Upper lobe of left lung (tissue), 6 donors: ENCODE data around the gene POGZ. TPM values are rescaled to one million over a fixed set of nuclear protein-coding genes. Genes with fewer than 3 reads are reported as not detected.

Source experiments
- ATAC-seq, 2 donors: fragments of 200-7000 bp; cut with Tn5 transposase; one replicate each; pipeline ENCODE4 v1.9.1; 2022; ENCODE audit warnings: mild to moderate bottlenecking in 2 of 2, moderate library complexity in 2 of 2; ENCODE audit not compliant: low FRiP score in 2 of 2
- DNase-seq, 2 donors: peaks; one replicate each; pipeline ENCODE4 v3.0.0-alpha.2; 2019 to 2020
- H3K27ac ChIP-seq, 4 donors: fragments of 200-600 bp; sonication (generic); one replicate each; pipeline ENCODE4 v1.5.1; 2016 to 2019
- H3K27me3 ChIP-seq, 4 donors: fragments of 200-600 bp; sonication (generic); one replicate each; pipeline ENCODE4 v1.5.1; 2017 to 2019
- H3K36me3 ChIP-seq, 4 donors: fragments of 200-600 bp; sonication (generic); one replicate each; pipeline ENCODE4 v1.5.1; 2016 to 2019
- H3K4me1 ChIP-seq, 4 donors: fragments of 200-600 bp; sonication (generic); one replicate each; pipeline ENCODE4 v1.5.1; 2018 to 2019
- H3K4me3 ChIP-seq, 4 donors: fragments of 200-600 bp; sonication (generic); one replicate each; pipeline ENCODE4 v1.5.1; 2017 to 2019; ENCODE audit warnings: mild to moderate bottlenecking in 2 of 4, moderate library complexity in 1 of 4
- H3K9me3 ChIP-seq, 4 donors: fragments of 200-600 bp; sonication (generic); one replicate each; pipeline ENCODE4 v1.5.1; 2018 to 2019
- CTCF ChIP-seq, 6 experiments: fragments of 450-650 bp in 4 of 6; fragments of 200-600 bp in 2 of 6; sonication (generic) in 2 of 6; IDR thresholded peaks; one replicate each; pipeline ENCODE4 v1.5.1; 2016 to 2019; ENCODE audit warnings: antibody characterized with exemption in 6 of 6
- EP300 ChIP-seq, 4 donors: sonication (generic); formaldehyde crosslinking; IDR thresholded peaks; one replicate each; pipeline ENCODE4 v1.5.1; 2017; ENCODE audit warnings: antibody characterized with exemption in 4 of 4, control low read depth in 2 of 4
- POLR2A ChIP-seq, 4 donors: fragments of 450-650 bp; IDR thresholded peaks; one replicate each; pipeline ENCODE4 v1.5.1; 2016 to 2017; ENCODE audit warnings: antibody characterized with exemption in 4 of 4, mild to moderate bottlenecking in 2 of 4
- POLR2AphosphoS5 ChIP-seq, 2 donors: sonication (generic); formaldehyde crosslinking; IDR thresholded peaks; one replicate each; pipeline ENCODE4 v1.5.1; 2017; ENCODE audit warnings: antibody characterized with exemption in 2 of 2
- WGBS, 2 donors: methylation state at CpG; one replicate each; pipeline ENCODE4 v1.1.5; 2017 to 2018; 5-methylcytosine and 5-hydroxymethylcytosine counted together
- total RNA-seq, 6 donors: library from RNA; depleted of rRNA in 4 of 6; stranded (reverse); fragments of >200 nt in 4 of 6; gene quantifications; one replicate each; pipeline versions ENCODE4 v1.1.0 to v1.2.1, GENCODE V29; 2016 to 2021
- donor health status: DM: no; HTN: no; CAD: no; lungs with moderate emphysema.
- donor health status: DM: no; HTN: yes; CAD: no; lungs with severe emphysema.

The POGZ gene
- total RNA-seq, 6 donors from 2014 or later: 34.2 to 148 (median 67.9) TPM

GRCh38 chr1:151494741-151495281 is 35.5 kb upstream of the POGZ start:
- H3K4me1 ChIP-seq: peaks cover 0 to 4% (median 0%) of the 10 kb centered on the region in 4 donors
- peak in 1 of 2 donors; percentile 32 for DNase-seq
- WGBS, 2 donors: 11% methylated on average over 1 of the region's 1 CpG; no CpG with 5 or more reads in 1 of the 2 donors

GRCh38 chr1:151493042-151493441 is 33.7 kb upstream of the POGZ start:
- no peak overlapping the region for H3K4me3 ChIP-seq
- DNase-seq: no peak
- 87 to 92% methylated on average over 3 of the region's 3 CpGs for WGBS, 2 donors
- no peaks in the 10 kb centered on the region for H3K36me3 ChIP-seq
- ATAC-seq: no peak
- H3K27ac ChIP-seq: no peak overlapping the region
- no peaks in the 10 kb centered on the region for H3K9me3 ChIP-seq
- H3K27me3 ChIP-seq: no peaks in the 10 kb centered on the region
- H3K4me1 ChIP-seq: peaks cover 0 to 4% (median 0%) of the 10 kb centered on the region in 4 donors
- TF ChIP-seq CTCF (IDR thresholded peaks at IDR 0.05) (no peak), POLR2A (IDR thresholded peaks at IDR 0.05) (no peak)

More at GRCh38 chr1:151494741-151495281, 35.5 kb upstream of the POGZ start:
- no peak overlapping the region for H3K27ac ChIP-seq
- no peak overlapping the region for H3K4me3 ChIP-seq
- H3K27me3 ChIP-seq: no peaks in the 10 kb centered on the region
- TF ChIP-seq CTCF (IDR thresholded peaks at IDR 0.05) (no peak), EP300 (IDR thresholded peaks at IDR 0.05) (peak in 1 of 4 donors; percentile 40)
- H3K36me3 ChIP-seq: no peaks in the 10 kb centered on the region
- peak; percentile 42 to 73 for ATAC-seq
- no peaks in the 10 kb centered on the region for H3K9me3 ChIP-seq

- no peak overlapping the region for H3K4me3 ChIP-seq
- no peak overlapping the region for H3K27ac ChIP-seq
- WGBS, 2 donors: 69 to 75% methylated on average over 1 of the region's 1 CpG
- no peak for ATAC-seq
- no peaks in the 10 kb centered on the region for H3K27me3 ChIP-seq
- H3K4me1 ChIP-seq: peaks cover 0 to 4% (median 0%) of the 10 kb centered on the region in 4 donors
- H3K9me3 ChIP-seq: no peaks in the 10 kb centered on the region
- DNase-seq: no peak
- no peak for TF ChIP-seq POLR2A (IDR thresholded peaks at IDR 0.05)
- TF ChIP-seq POLR2AphosphoS5 (IDR thresholded peaks at IDR 0.05): no peak
- no peak for TF ChIP-seq CTCF (IDR thresholded peaks at IDR 0.05)
- no peak for TF ChIP-seq EP300 (IDR thresholded peaks at IDR 0.05)
- H3K36me3 ChIP-seq: no peaks in the 10 kb centered on the region
Observed at GRCh38 chr1:151492120-151492519, 32.8 kb upstream of the POGZ start.

- Histone ChIP-seq H3K4me1 (peaks cover 0 to 4% (median 0%) of the 10 kb centered on the region in 4 donors), H3K36me3 (no peaks in the 10 kb centered on the region), H3K27ac (no peak overlapping the region), H3K4me3 (no peak overlapping the region), H3K9me3 (no peaks in the 10 kb centered on the region), H3K27me3 (no peaks in the 10 kb centered on the region)
- DNase-seq (no peak), ATAC-seq (no peak)
- no peak for TF ChIP-seq EP300 (IDR thresholded peaks at IDR 0.05)
- no peak for TF ChIP-seq POLR2AphosphoS5 (IDR thresholded peaks at IDR 0.05)
- no peak for TF ChIP-seq CTCF (IDR thresholded peaks at IDR 0.05)
- TF ChIP-seq POLR2A (IDR thresholded peaks at IDR 0.05): no peak
- WGBS, 2 donors: 70 to 90% methylated on average over 5 of the region's 5 CpGs
Observed at GRCh38 chr1:151491641-151492040, 32.3 kb upstream of the POGZ start.

GRCh38 chr1:151486557-151486956 is 27.3 kb upstream of the POGZ start:
- Histone ChIP-seq H3K9me3 (peaks cover 0 to 7% (median 5%) of the 10 kb centered on the region in 4 donors), H3K27me3 (no peaks in the 10 kb centered on the region), H3K4me3 (no peak overlapping the region), H3K36me3 (no peaks in the 10 kb centered on the region), H3K4me1 (no peaks in the 10 kb centered on the region), H3K27ac (no peak overlapping the region)
- TF ChIP-seq POLR2A (IDR thresholded peaks at IDR 0.05): no peak
- no peak for TF ChIP-seq EP300 (IDR thresholded peaks at IDR 0.05)
- no peak for TF ChIP-seq POLR2AphosphoS5 (IDR thresholded peaks at IDR 0.05)
- TF ChIP-seq CTCF (IDR thresholded peaks at IDR 0.05): no peak
- no peak for ATAC-seq
- no peak for DNase-seq
- 71 to 89% methylated on average over 1 of the region's 1 CpG for WGBS, 2 donors
